Lung (tissue), 12 donors: ENCODE results near the gene CLTB. TPM values are rescaled to one million over a fixed set of nuclear protein-coding genes. Genes with fewer than 3 reads are reported as not detected.

Experiments
- ATAC-seq: fragments of 200-7000 bp; cut with Tn5 transposase; one replicate; pipeline ENCODE4 v1.9.1; 2020; ENCODE audit warnings: moderate number of reproducible peaks; ENCODE audit not compliant: insufficient read depth, low FRiP score
- DNase-seq, 3 donors: peaks; one replicate each; pipeline ENCODE4 v3.0.0-alpha.2; 2013 to 2017
- H3K27ac ChIP-seq, 2 donors: one replicate each; pipeline ENCODE4 v1.5.1; 2013; ENCODE audit warnings: mild to moderate bottlenecking in 2 of 2, moderate library complexity in 2 of 2, control low read depth in 1 of 2, inconsistent platforms in 1 of 2, low read depth in 1 of 2, low read length in 1 of 2
- H3K27me3 ChIP-seq, 3 donors: one replicate each; pipeline ENCODE4 v1.5.1; 2013; ENCODE audit warnings: low read length in 2 of 3; ENCODE audit not compliant: control insufficient read depth in 3 of 3, insufficient read depth in 3 of 3
- H3K36me3 ChIP-seq, 4 donors: one replicate each; pipeline ENCODE4 v1.5.1; 2013; ENCODE audit warnings: low read length in 4 of 4, mild to moderate bottlenecking in 1 of 4, moderate library complexity in 1 of 4; ENCODE audit not compliant: control insufficient read depth in 4 of 4, insufficient read depth in 4 of 4
- H3K4me1 ChIP-seq, 5 donors: one replicate each; pipeline ENCODE4 v1.5.1; 2013; ENCODE audit warnings: low read length in 5 of 5, mild to moderate bottlenecking in 2 of 5, moderate library complexity in 1 of 5; ENCODE audit not compliant: control insufficient read depth in 5 of 5, insufficient read depth in 5 of 5
- H3K4me3 ChIP-seq: one replicate; pipeline ENCODE4 v1.5.1; 2013; ENCODE audit warnings: mild to moderate bottlenecking, control low read depth, moderate library complexity
- H3K9ac ChIP-seq, 2 donors: one replicate each; pipeline ENCODE4 v1.5.1; 2013; ENCODE audit warnings: low read length in 2 of 2, control low read depth in 1 of 2; ENCODE audit not compliant: insufficient read depth in 1 of 2
- H3K9me3 ChIP-seq, 4 donors: one replicate each; pipeline ENCODE4 v1.5.1; 2013; ENCODE audit warnings: low read length in 3 of 4, mild to moderate bottlenecking in 1 of 4, moderate library complexity in 1 of 4; ENCODE audit not compliant: control insufficient read depth in 4 of 4, insufficient read depth in 3 of 4
- WGBS, 2 donors: extraction: QIAGEN DNeasy Blood & Tissue Kit; methylation state at CpG; one replicate each; pipeline ENCODE4 v1.1.7; 2013; 5-methylcytosine and 5-hydroxymethylcytosine counted together
- polyA plus RNA-seq, 2 donors: library from polyadenylated mRNA; stranded (reverse); fragments of 200-250 nt; gene quantifications; one replicate each; pipeline ENCODE4 v1.2.1, GENCODE V29; 2013
- total RNA-seq, 2 donors: library from RNA; depleted of rRNA in 1 of 2; stranded (reverse); fragments of >200 nt in 1 of 2; gene quantifications; one replicate each; pipeline ENCODE4 v1.2.1, GENCODE V29; 2014 to 2021
- TF ChIP-seq, protein P1 (sequence below): IDR thresholded peaks from 2 replicates; pipeline ENCODE4 v1.5.1; 2012; ENCODE audit warnings: mild to moderate bottlenecking; ENCODE audit errors: control extremely low read depth, extremely low read depth
- donor health status: control.
- donor health status: control.
- donor health status: Bipolar disorder and iron deficiency.
- donor health status: healthy.
- donor health status: DM: yes; HTN: yes; CAD: no.

The CLTB gene
- total and polyA plus RNA-seq, 4 donors, result 33.2 to 193 (median 112) TPM

DNA sequence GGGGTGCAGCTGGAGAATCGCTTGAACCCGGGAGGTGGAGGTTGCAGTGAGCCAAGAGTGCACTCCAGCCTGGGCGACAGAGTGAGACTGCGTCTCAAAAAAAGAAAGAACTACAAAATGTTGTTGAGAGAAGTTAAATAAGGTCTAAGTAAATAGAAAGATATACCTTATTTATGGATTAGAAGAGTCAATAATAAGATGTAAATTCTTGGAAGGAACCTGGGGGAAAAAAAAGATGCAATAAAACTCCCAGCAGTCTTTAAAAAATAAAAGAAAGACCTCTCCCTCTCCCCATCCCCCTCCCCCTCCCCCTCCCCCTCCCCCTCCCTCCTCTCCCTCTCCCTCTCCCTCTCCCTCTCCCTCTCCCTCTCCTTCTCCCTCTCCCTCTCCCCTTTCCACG is 16.4 kb upstream of the CLTB start:
- Histone ChIP-seq H3K27ac (no peak overlapping the region), H3K9me3 (no peaks in the 10 kb centered on the region), H3K4me1 (no peaks in the 10 kb centered on the region), H3K4me3 (no peak overlapping the region), H3K27me3 (no peaks in the 10 kb centered on the region), H3K9ac (no peak overlapping the region), H3K36me3 (no peaks in the 10 kb centered on the region)
- ATAC-seq (no peak), DNase-seq (no peak)
- WGBS, 2 donors, result 88 to 94% methylated on average over 4 of the region's 5 CpGs
- TF ChIP-seq, protein P1, sequence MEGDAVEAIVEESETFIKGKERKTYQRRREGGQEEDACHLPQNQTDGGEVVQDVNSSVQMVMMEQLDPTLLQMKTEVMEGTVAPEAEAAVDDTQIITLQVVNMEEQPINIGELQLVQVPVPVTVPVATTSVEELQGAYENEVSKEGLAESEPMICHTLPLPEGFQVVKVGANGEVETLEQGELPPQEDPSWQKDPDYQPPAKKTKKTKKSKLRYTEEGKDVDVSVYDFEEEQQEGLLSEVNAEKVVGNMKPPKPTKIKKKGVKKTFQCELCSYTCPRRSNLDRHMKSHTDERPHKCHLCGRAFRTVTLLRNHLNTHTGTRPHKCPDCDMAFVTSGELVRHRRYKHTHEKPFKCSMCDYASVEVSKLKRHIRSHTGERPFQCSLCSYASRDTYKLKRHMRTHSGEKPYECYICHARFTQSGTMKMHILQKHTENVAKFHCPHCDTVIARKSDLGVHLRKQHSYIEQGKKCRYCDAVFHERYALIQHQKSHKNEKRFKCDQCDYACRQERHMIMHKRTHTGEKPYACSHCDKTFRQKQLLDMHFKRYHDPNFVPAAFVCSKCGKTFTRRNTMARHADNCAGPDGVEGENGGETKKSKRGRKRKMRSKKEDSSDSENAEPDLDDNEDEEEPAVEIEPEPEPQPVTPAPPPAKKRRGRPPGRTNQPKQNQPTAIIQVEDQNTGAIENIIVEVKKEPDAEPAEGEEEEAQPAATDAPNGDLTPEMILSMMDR, result no peak

DNA sequence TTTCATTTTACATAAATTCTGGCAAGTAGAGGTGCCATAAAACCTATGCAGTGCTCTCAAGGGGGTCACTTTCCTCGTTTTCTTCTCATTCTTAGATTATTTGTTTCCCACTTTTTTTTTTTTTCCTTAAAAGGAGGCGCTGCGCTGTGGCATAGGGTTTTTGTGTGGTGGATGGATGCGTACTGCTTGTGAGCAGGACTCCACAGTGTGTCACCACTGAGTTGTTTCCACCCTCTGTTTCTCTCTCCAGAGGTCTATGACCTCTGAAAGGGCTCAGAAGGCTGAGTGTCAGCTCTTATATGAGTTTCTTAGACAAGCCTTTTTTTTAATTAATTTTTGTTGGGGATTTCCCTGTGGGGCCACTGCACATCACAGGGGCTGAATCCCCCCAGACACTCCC is 13.6 kb upstream of the CLTB start:
- Histone ChIP-seq H3K27me3 (no peaks in the 10 kb centered on the region), H3K4me3 (no peak overlapping the region), H3K27ac (no peak overlapping the region), H3K9me3 (no peaks in the 10 kb centered on the region), H3K36me3 (no peaks in the 10 kb centered on the region), H3K9ac (no peak overlapping the region), H3K4me1 (no peaks in the 10 kb centered on the region)
- DNase-seq (no peak), ATAC-seq (no peak)
- TF ChIP-seq, protein P1, result no peak
- 66 to 87% methylated on average over 4 of the region's 4 CpGs for whole genome bisulfite sequencing, 2 donors

DNA sequence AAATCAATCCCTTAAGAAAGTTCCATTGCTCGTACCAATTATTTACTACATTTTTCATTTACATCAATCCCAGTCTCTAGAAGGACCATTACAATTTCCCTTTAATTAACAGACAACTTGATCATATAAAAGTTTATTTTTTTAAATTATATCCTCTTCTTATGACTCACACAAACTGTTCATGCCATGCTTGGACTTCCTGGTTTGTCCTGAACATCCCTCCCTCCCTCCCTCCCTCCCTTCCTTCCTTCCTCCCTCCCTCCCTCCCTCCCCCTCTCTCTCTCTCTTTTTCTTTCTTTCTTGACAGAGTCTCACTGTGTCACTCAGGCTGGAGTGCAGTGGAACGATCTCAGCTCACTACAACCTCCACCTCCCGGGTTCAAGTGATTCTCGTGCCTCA is 11.6 kb upstream of the CLTB start:
- TF ChIP-seq, protein P1, result no peak
- no peak overlapping the region for H3K9ac ChIP-seq
- no peak overlapping the region for H3K4me3 ChIP-seq
- 70 to 73% methylated on average over 4 of the region's 4 CpGs for WGBS, 2 donors
- no peaks in the 10 kb centered on the region for H3K36me3 ChIP-seq
- DNase-seq (no peak), ATAC-seq (no peak)
- H3K27ac ChIP-seq, result no peak overlapping the region
- no peaks in the 10 kb centered on the region for H3K27me3 ChIP-seq
- H3K9me3 ChIP-seq, result no peaks in the 10 kb centered on the region
- no peaks in the 10 kb centered on the region for H3K4me1 ChIP-seq

DNA sequence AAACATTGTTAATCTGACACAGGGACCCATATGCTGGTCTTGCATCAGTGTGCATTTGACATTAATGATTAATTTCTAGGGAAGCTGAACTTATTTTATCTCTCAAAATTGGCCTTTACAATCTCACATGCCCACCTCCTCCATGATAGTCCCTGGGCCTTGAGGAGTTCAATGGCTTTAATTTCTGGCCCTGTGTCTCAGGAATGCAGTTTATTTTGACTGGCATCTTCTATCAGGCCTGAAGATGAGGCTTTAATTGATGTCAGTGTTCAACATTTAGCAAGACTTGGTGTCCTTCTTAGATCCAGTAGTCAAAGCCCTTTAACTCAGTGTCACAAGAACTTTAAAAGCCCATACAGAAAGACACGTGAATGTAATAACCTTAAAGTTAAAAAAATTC is 10.5 kb upstream of the CLTB start:
- WGBS, 2 donors, result 91 to 95% methylated on average over 1 of the region's 1 CpG
- H3K27ac ChIP-seq, result no peak overlapping the region
- H3K4me3 ChIP-seq, result no peak overlapping the region
- H3K27me3 ChIP-seq, result no peaks in the 10 kb centered on the region
- no peak overlapping the region for H3K9ac ChIP-seq
- no peaks in the 10 kb centered on the region for H3K4me1 ChIP-seq
- TF ChIP-seq, protein P1, result no peak
- H3K9me3 ChIP-seq, result no peaks in the 10 kb centered on the region
- no peaks in the 10 kb centered on the region for H3K36me3 ChIP-seq
- DNase-seq, result no peak
- no peak for ATAC-seq
